Measurements from ENCODE around the gene ADAMTS19.
A peak's percentile ranks its signal among the peaks of the same experiment; 100 is the strongest.

Gene ADAMTS19, protein sequence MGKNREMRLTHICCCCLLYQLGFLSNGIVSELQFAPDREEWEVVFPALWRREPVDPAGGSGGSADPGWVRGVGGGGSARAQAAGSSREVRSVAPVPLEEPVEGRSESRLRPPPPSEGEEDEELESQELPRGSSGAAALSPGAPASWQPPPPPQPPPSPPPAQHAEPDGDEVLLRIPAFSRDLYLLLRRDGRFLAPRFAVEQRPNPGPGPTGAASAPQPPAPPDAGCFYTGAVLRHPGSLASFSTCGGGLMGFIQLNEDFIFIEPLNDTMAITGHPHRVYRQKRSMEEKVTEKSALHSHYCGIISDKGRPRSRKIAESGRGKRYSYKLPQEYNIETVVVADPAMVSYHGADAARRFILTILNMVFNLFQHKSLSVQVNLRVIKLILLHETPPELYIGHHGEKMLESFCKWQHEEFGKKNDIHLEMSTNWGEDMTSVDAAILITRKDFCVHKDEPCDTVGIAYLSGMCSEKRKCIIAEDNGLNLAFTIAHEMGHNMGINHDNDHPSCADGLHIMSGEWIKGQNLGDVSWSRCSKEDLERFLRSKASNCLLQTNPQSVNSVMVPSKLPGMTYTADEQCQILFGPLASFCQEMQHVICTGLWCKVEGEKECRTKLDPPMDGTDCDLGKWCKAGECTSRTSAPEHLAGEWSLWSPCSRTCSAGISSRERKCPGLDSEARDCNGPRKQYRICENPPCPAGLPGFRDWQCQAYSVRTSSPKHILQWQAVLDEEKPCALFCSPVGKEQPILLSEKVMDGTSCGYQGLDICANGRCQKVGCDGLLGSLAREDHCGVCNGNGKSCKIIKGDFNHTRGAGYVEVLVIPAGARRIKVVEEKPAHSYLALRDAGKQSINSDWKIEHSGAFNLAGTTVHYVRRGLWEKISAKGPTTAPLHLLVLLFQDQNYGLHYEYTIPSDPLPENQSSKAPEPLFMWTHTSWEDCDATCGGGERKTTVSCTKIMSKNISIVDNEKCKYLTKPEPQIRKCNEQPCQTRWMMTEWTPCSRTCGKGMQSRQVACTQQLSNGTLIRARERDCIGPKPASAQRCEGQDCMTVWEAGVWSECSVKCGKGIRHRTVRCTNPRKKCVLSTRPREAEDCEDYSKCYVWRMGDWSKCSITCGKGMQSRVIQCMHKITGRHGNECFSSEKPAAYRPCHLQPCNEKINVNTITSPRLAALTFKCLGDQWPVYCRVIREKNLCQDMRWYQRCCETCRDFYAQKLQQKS

GRCh38 chr5:129459777-129460671 lies at the start of gene ADAMTS19:
Gene ADAMTS19 (plus strand): TSS chr5:129460298. CDS start chr5:129460392, 94 bp downstream.
- TF ChIP-seq, protein P1, sequence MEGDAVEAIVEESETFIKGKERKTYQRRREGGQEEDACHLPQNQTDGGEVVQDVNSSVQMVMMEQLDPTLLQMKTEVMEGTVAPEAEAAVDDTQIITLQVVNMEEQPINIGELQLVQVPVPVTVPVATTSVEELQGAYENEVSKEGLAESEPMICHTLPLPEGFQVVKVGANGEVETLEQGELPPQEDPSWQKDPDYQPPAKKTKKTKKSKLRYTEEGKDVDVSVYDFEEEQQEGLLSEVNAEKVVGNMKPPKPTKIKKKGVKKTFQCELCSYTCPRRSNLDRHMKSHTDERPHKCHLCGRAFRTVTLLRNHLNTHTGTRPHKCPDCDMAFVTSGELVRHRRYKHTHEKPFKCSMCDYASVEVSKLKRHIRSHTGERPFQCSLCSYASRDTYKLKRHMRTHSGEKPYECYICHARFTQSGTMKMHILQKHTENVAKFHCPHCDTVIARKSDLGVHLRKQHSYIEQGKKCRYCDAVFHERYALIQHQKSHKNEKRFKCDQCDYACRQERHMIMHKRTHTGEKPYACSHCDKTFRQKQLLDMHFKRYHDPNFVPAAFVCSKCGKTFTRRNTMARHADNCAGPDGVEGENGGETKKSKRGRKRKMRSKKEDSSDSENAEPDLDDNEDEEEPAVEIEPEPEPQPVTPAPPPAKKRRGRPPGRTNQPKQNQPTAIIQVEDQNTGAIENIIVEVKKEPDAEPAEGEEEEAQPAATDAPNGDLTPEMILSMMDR (IDR thresholded peaks at IDR 0.05) = no peak
- no peak for TF ChIP-seq ZFX (IDR thresholded peaks at IDR 0.05; ENCODE audit: borderline replicate concordance)
- peak within 1 kb of the TSS; percentile 27; the same call in 1 of the 2 replicates for H3K27ac ChIP-seq

- TF ChIP-seq, protein P1 (IDR thresholded peaks at IDR 0.05) = no peak
- TF ChIP-seq ZFX (IDR thresholded peaks at IDR 0.05; ENCODE audit: borderline replicate concordance) = no peak
- H3K27ac ChIP-seq = no peak overlapping the region
Measured at GRCh38 chr5:129410488-129410887, 49.6 kb upstream of the ADAMTS19 start.

DNA sequence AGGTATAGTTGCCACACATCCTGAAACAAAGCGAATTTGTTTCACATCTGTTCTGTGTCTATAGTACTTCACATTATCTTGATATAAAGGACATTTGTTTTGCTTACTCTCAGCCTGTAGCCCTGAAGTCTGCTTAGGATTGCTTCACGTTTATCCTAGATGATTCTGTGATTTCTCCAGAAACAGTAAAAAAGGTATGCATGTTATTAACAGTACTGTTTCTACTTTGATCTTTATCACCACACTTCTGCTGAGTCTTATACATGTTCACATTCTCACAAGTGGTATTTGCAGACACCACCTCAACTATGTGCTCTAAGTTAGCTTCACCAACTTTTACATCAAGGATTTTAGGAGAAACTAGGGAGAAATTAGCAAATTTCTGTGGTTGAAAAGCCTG lies 47.4 kb upstream of the ADAMTS19 start:
- TF ChIP-seq, protein P1 (IDR thresholded peaks at IDR 0.05) = no peak
- no peak for TF ChIP-seq ZFX (IDR thresholded peaks at IDR 0.05; ENCODE audit: borderline replicate concordance)

DNA sequence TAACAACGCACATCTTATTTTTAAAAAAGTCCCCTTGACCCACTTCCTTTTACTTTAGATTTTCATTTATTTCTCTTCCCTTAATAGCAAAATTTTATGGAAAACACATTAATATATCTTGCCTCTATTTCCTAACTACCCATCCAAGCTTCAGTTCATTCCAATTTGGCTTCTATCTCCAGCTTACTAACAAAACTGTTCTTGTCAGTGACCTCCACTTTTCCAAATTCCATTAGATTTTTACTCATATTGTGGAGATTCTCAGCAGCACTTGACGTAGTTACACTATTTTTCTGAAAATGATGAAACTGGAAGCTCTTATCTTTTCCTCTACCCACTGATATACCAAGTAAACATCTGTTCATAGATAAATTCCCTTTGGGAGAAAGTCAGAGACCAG lies 46.5 kb upstream of the ADAMTS19 start:
- no peak overlapping the region for H3K27ac ChIP-seq
- TF ChIP-seq, protein P1 (IDR thresholded peaks at IDR 0.05) = no peak
- TF ChIP-seq ZFX (IDR thresholded peaks at IDR 0.05; ENCODE audit: borderline replicate concordance) = no peak

More for the DNA sequence above, 47.4 kb upstream of the ADAMTS19 start:
- H3K27ac ChIP-seq = no peak overlapping the region

GRCh38 chr5:129419292-129419691 lies 40.8 kb upstream of the ADAMTS19 start:
- TF ChIP-seq, protein P1 (IDR thresholded peaks at IDR 0.05) = no peak
- TF ChIP-seq ZFX (IDR thresholded peaks at IDR 0.05; ENCODE audit: borderline replicate concordance) = no peak
- no peak overlapping the region for H3K27ac ChIP-seq

DNA sequence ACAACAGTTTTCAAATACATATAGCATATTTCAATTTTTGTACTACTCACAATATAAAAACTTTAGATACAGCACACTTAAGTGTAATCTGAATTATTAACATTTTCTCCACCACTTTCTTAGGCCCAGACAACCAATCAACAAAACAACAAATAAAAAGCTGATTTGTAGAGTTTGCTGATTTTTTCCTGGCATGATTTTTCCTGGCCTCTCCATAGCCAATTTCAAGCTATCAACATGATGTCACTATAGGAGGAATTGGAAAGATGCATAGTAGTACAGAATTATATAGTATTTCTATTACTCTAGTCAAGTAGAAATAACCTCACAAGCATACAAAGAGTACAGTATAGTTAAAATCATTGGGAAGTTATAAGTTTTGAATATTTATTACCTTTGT lies 35.1 kb upstream of the ADAMTS19 start:
- TF ChIP-seq, protein P1 (IDR thresholded peaks at IDR 0.05) = no peak
- TF ChIP-seq ZFX (IDR thresholded peaks at IDR 0.05; ENCODE audit: borderline replicate concordance) = no peak
- no peak overlapping the region for H3K27ac ChIP-seq

Data from 22Rv1 (cell line).